Ishikawa (cell line): ENCODE measurements around the gene CNEP1R1.

Experiments
- CEBPB ChIP-seq: IDR thresholded peaks from 2 replicates; pipeline ENCODE4 v1.6.1; 2012
- CREB1 ChIP-seq: IDR thresholded peaks from 2 replicates; pipeline ENCODE4 v1.6.1; 2012; ENCODE audit warnings: low read depth
- EGR1 ChIP-seq: IDR thresholded peaks from 2 replicates; pipeline ENCODE4 v1.6.1; 2012
- EP300 ChIP-seq: IDR thresholded peaks from 2 replicates; pipeline ENCODE4 v1.6.1; 2012; ENCODE audit warnings: borderline replicate concordance
- FOXM1 ChIP-seq: IDR thresholded peaks from 2 replicates; pipeline ENCODE4 v1.6.1; 2012; ENCODE audit warnings: low read depth, borderline replicate concordance
- NFIC ChIP-seq: IDR thresholded peaks from 2 replicates; pipeline ENCODE4 v1.6.1; 2012
- RAD21 ChIP-seq: IDR thresholded peaks from 2 replicates; pipeline ENCODE4 v1.6.1; 2012; ENCODE audit warnings: low read depth
- REST ChIP-seq: IDR thresholded peaks from 2 replicates; pipeline ENCODE4 v1.6.1; 2012; ENCODE audit warnings: low read depth, mild to moderate bottlenecking
- TAF1 ChIP-seq: IDR thresholded peaks from 2 replicates; pipeline ENCODE4 v1.6.1; 2012; ENCODE audit warnings: low read depth, mild to moderate bottlenecking
- TCF12 ChIP-seq: IDR thresholded peaks from 2 replicates; pipeline ENCODE4 v1.6.1; 2012; ENCODE audit warnings: low read depth
- TEAD4 ChIP-seq: IDR thresholded peaks from 2 replicates; pipeline ENCODE4 v1.6.1; 2012
- YY1 ChIP-seq: IDR thresholded peaks from 2 replicates; pipeline ENCODE4 v1.6.1; 2012; ENCODE audit warnings: low read depth
- ZBTB7A ChIP-seq: IDR thresholded peaks from 2 replicates; pipeline ENCODE4 v1.6.1; 2012; ENCODE audit warnings: low read depth
- TF ChIP-seq, protein P1 (sequence below): IDR thresholded peaks from 2 replicates; pipeline ENCODE4 v1.6.1; 2012
- TF ChIP-seq, protein P2 (sequence below): IDR thresholded peaks from 2 replicates; pipeline ENCODE4 v1.6.1; 2012

CNEP1R1 gene

DNA sequence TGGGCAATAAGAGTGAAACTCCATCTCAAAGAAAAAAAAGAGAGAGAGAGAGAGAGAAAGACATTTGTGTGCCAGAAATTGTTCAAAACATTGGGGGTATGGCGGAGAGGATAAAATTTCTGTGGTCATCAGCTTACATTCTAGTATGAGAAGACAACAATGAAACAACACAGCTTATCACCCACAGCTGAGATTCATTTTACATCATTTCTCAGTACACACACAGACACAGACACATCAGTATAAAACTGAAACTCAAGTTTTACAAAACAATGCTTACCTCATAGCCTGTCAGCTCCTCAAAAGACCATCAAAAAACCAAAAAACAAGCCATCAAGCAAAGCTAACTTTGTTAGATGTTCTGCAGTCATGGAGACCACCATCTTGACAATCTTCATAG lies 31.4 kb upstream of the CNEP1R1 start:
- no peak for TF ChIP-seq TCF12
- no peak for TF ChIP-seq EP300
- TF ChIP-seq ZBTB7A: no peak
- TF ChIP-seq FOXM1: no peak

DNA sequence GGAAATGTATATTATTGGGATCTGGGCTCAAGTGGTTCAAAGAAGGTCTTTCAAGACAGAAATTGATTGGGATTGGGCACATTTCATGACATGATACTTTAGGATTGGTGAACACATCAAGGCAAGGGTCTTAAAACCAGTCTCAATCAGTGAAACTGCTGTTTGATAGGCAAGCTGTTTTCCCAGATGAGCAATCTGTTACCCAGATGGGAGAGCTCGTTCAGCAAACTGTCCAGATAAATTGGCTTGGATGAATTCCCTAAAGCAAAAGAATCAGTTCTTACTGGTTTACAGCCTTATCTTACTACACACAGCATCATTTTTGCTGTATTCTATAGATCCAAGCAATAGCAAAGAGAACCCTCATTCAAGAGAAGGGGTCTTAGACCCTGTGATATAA lies 31.0 kb upstream of the CNEP1R1 start:
- TF ChIP-seq NFIC (no peak), REST (no peak), YY1 (no peak), TEAD4 (no peak), CEBPB (no peak), EP300 (no peak), TCF12 (no peak), RAD21 (no peak), ZBTB7A (no peak), FOXM1 (no peak), CREB1 (no peak), TAF1 (no peak), EGR1 (no peak)
- TF ChIP-seq, protein P1, sequence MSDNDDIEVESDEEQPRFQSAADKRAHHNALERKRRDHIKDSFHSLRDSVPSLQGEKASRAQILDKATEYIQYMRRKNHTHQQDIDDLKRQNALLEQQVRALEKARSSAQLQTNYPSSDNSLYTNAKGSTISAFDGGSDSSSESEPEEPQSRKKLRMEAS: no peak
- TF ChIP-seq, protein P2, sequence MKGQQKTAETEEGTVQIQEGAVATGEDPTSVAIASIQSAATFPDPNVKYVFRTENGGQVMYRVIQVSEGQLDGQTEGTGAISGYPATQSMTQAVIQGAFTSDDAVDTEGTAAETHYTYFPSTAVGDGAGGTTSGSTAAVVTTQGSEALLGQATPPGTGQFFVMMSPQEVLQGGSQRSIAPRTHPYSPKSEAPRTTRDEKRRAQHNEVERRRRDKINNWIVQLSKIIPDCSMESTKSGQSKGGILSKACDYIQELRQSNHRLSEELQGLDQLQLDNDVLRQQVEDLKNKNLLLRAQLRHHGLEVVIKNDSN: no peak

GRCh38 chr16:49995720-49996119 lies 29.3 kb upstream of the CNEP1R1 start:
- TF ChIP-seq EGR1: no peak
- TF ChIP-seq REST: no peak
- no peak for TF ChIP-seq ZBTB7A
- TF ChIP-seq, protein P1: no peak
- no peak for TF ChIP-seq TAF1
- TF ChIP-seq, protein P2: no peak
- no peak for TF ChIP-seq EP300
- no peak for TF ChIP-seq TEAD4
- no peak for TF ChIP-seq NFIC

DNA sequence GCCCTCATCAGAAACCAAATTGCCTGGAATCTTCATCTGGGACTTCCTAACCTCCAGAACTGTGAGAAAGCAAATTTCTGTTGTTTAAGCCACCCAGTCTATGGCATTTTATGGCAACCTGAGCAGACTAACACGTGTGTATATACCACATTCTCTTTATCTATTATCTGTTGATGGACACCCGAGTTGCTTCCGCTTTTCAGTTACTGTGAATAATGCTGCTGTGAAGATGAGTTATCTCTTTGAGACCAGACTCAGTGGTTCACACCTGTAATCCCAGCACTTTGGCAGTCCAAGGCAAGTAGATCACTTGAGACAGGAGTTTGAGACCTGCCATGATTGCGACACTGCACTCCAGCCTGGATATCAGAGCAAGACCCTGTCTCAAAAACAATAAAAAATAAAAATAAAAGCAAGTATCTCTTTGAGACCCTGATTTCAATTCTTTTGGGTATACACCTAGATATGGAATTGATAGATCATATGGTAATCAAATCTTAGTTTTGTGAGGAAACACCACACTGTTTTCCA lies 27.2 kb upstream of the CNEP1R1 start:
- peak; percentile 34; the same call in 1 of the 2 replicates for TF ChIP-seq CEBPB
- no peak for TF ChIP-seq RAD21

- no peak for TF ChIP-seq EP300
Measured at GRCh38 chr16:49998991-49999390, 26.0 kb upstream of the CNEP1R1 start.

DNA sequence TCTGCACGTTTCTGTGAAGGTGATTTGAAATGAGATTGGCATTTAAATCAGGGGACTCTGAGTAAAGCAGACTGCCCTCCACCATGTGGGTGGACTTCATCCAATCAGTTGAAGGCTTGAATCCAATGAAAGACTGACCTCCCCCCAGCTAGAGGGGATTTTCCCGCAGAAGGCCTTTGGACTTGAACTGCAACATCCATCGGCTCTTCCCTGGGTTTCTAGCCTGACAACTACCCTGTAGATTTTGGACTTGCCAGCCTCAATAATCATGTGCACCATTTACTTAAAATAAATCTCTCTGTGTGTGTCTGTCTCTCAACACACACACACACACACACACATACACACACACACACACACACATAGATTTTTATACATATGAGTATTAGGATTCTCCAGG lies 23.9 kb upstream of the CNEP1R1 start:
- no peak for TF ChIP-seq CEBPB
- no peak for TF ChIP-seq TEAD4
- no peak for TF ChIP-seq YY1
- TF ChIP-seq, protein P2: no peak
- no peak for TF ChIP-seq TCF12
- no peak for TF ChIP-seq EGR1
- TF ChIP-seq CREB1: no peak
- no peak for TF ChIP-seq TAF1
- no peak for TF ChIP-seq RAD21
- no peak for TF ChIP-seq REST
